B cell (primary cell): ENCODE measurements around the gene STAM2. TPM values are rescaled to one million over a fixed set of nuclear protein-coding genes. Genes with fewer than 3 reads are reported as not detected.
"Not testable (repeated sequence)": the region's sequence is repeated elsewhere in the genome, so short reads cannot be mapped to it uniquely, and the experiment has no call there.

Experiments
- ATAC-seq: fragments of 200-7000 bp; cut with Tn5 transposase; one replicate; pipeline ENCODE4 v1.10.0; 2021; ENCODE audit warnings: low read depth, mild to moderate bottlenecking, moderate number of reproducible peaks, moderate library complexity
- CTCF ChIA-PET: fragments of 350-600 bp; sonication (Branson Sonifier 250); formaldehyde crosslinking; loops from one replicate; lab custom pipeline; 2021; ENCODE audit warnings: antibody characterized with exemption, inconsistent platforms; lab: Charles Lee
- POLR2A ChIA-PET: fragments of 350-600 bp; sonication (Branson Sonifier 250); formaldehyde crosslinking; loops from one replicate; lab custom pipeline; 2021; ENCODE audit warnings: antibody characterized with exemption; lab: Charles Lee
- DNase-seq: peaks from one replicate; pipeline ENCODE4 v3.0.0; 2013
- H2AFZ ChIP-seq: 2 replicates; pipeline ENCODE4 v1.6.1; 2012; ENCODE audit warnings: mild to moderate bottlenecking, low read depth, low read length; ENCODE audit not compliant: insufficient read depth, poor library complexity, severe bottlenecking
- H3K27ac ChIP-seq, 2 donors: 1 replicate in 1 of 2; 2 replicates in 1 of 2; pipeline ENCODE4 v1.5.1; 2012 to 2013; ENCODE audit warnings: low read length in 2 of 2, mild to moderate bottlenecking in 2 of 2, moderate library complexity in 1 of 2
- H3K27me3 ChIP-seq, 4 experiments: fragments of 200-600 bp in 1 of 4; sonication (generic) in 1 of 4; replicated peaks in 1 of 4; 1 replicate in 2 of 4; 2 replicates in 2 of 4; pipeline versions ENCODE4 v1.6.1 to v1.7.0; 2013 to 2016; ENCODE audit warnings: low read length in 3 of 4, mild to moderate bottlenecking in 2 of 4, mixed read lengths in 1 of 4, moderate library complexity in 1 of 4; ENCODE audit not compliant: insufficient read depth in 4 of 4, control insufficient read depth in 3 of 4; ENCODE audit errors: control extremely low read depth in 1 of 4
- H3K36me3 ChIP-seq, 2 experiments: replicated peaks in 1 of 2; 1 replicate in 1 of 2; 2 replicates in 1 of 2; pipeline versions ENCODE4 v1.6.1 to v1.7.1; 2013; ENCODE audit warnings: low read length in 1 of 2; ENCODE audit not compliant: insufficient read depth in 2 of 2, control insufficient read depth in 1 of 2; ENCODE audit errors: control extremely low read depth in 1 of 2, extremely low read depth in 1 of 2
- H3K4me1 ChIP-seq, 2 donors: fragments of 200-600 bp in 1 of 2; sonication (generic) in 1 of 2; 1 replicate in 1 of 2; 2 replicates in 1 of 2; pipeline versions ENCODE4 v1.5.1 to v1.6.1; 2013 to 2017; ENCODE audit warnings: low read length in 2 of 2; ENCODE audit not compliant: control insufficient read depth in 2 of 2, insufficient read depth in 2 of 2
- H3K4me2 ChIP-seq: replicated peaks from 2 replicates; pipeline ENCODE3; 2012; ENCODE audit warnings: mild to moderate bottlenecking, low read depth, low read length; ENCODE audit not compliant: poor library complexity, severe bottlenecking
- H3K4me3 ChIP-seq, 5 experiments: fragments of 200-600 bp in 1 of 5; sonication (generic) in 1 of 5; 1 replicate in 3 of 5; 2 replicates in 2 of 5; pipeline versions ENCODE4 v1.5.1 to v1.7.0; 2011 to 2016; ENCODE audit warnings: low read length in 4 of 5, mild to moderate bottlenecking in 4 of 5, low read depth in 2 of 5, control low read depth in 1 of 5, moderate library complexity in 1 of 5; ENCODE audit not compliant: insufficient read depth in 1 of 5; ENCODE audit errors: control extremely low read depth in 1 of 5, extremely low read depth in 1 of 5
- H3K79me2 ChIP-seq: fragments of 200-600 bp; sonication (generic); one replicate; pipeline ENCODE4 v1.6.0; 2016; ENCODE audit warnings: low read length; ENCODE audit not compliant: control insufficient read depth, insufficient read depth
- H3K9ac ChIP-seq: fragments of 200-600 bp; sonication (generic); 2 replicates; pipeline ENCODE4 v1.6.1; 2017; ENCODE audit warnings: mild to moderate bottlenecking, low read length, moderate library complexity
- H3K9me3 ChIP-seq, 3 donors: one replicate each; pipeline versions ENCODE4 v1.6.1 to v1.7.1; 2013; ENCODE audit warnings: low read length in 2 of 3; ENCODE audit not compliant: control insufficient read depth in 2 of 3, insufficient read depth in 1 of 3; ENCODE audit errors: control extremely low read depth in 1 of 3
- H4K20me1 ChIP-seq: 2 replicates; pipeline ENCODE4 v1.6.0; 2012; ENCODE audit warnings: mild to moderate bottlenecking, low read length; ENCODE audit not compliant: insufficient read depth, control insufficient read depth, poor library complexity, severe bottlenecking
- H3K27ac Mint-ChIP-seq: one replicate; pipeline ENCODE4 v1.8.0; 2021; ENCODE audit warnings: mixed read lengths
- H3K27me3 Mint-ChIP-seq: one replicate; pipeline ENCODE4 v1.8.0; 2021; ENCODE audit warnings: mixed read lengths
- H3K4me1 Mint-ChIP-seq: one replicate; pipeline ENCODE4 v1.8.0; 2021; ENCODE audit warnings: mixed read lengths
- H3K4me3 Mint-ChIP-seq: one replicate; pipeline ENCODE4 v1.8.0; 2021; ENCODE audit warnings: mixed read lengths
- H3K9me3 Mint-ChIP-seq: one replicate; pipeline ENCODE4 v1.8.0; 2022; ENCODE audit warnings: mixed read lengths; ENCODE audit not compliant: insufficient read depth
- EZH2 ChIP-seq: IDR thresholded peaks from 2 replicates; pipeline ENCODE4 v1.6.1; 2012; ENCODE audit warnings: borderline replicate concordance, low read depth, mild to moderate bottlenecking, moderate library complexity, low read length; ENCODE audit not compliant: insufficient read depth, poor library complexity, severe bottlenecking
- WGBS: methylation state at CpG from one replicate; pipeline ENCODE4 v1.1.5; 2013; ENCODE audit warnings: missing lambda C conversion rate; ENCODE audit not compliant: insufficient coverage; 5-methylcytosine and 5-hydroxymethylcytosine counted together
- intact Hi-C: fragments of 100-400 bp; cut with micrococcal nuclease; formaldehyde crosslinking; loops from one replicate; pipeline ENCODE4 v1.10.0; 2022
- polyA plus RNA-seq: library from polyadenylated mRNA; depleted of rRNA; stranded (reverse); fragments of >200 nt; gene quantifications from 2 replicates; pipeline ENCODE4 v1.2.3, GENCODE V29; 2012
- total RNA-seq, 2 donors: library from RNA; stranded (reverse); fragments of 120-200 nt in 1 of 2; gene quantifications; 1 replicate in 1 of 2; 2 replicates in 1 of 2; pipeline versions ENCODE4 v1.2.3 to v1.2.4, GENCODE V29; 2013 to 2022
- TF ChIP-seq, protein P1 (sequence below): fragments of 200-600 bp; IDR thresholded peaks from one replicate; pipeline ENCODE4 v1.8.0; 2022; ENCODE audit warnings: antibody characterized with exemption, mild to moderate bottlenecking

Gene STAM2
- total and polyA plus RNA-seq, 2 donors (not counting 1 experiment from before 2014, with no cell fraction given): 5.7 to 30.2 TPM

GRCh38 chr2:152186262-152186661 is 10.7 kb upstream of the STAM2 start:
- intact Hi-C loops: no loop called here
- Histone ChIP-seq H3K4me2 (no peak overlapping the region), H3K9ac (no peak overlapping the region), H3K9me3 (no peaks in the 10 kb centered on the region), H3K4me3 (no peak overlapping the region), H3K79me2 (no peaks in the 10 kb centered on the region), H3K27me3 (peaks cover 0 to 9% (median 3%) of the 10 kb centered on the region in 4 experiments), H3K27ac (no peak overlapping the region), H4K20me1 (no peaks in the 10 kb centered on the region), H3K4me1 (no peaks in the 10 kb centered on the region), H2AFZ (no peak overlapping the region), H3K36me3 (no peaks in the 10 kb centered on the region)
- Mint-ChIP-seq H3K27ac (no peak overlapping the region), H3K4me3 (no peak overlapping the region), H3K4me1 (no peaks in the 10 kb centered on the region), H3K27me3 (peaks cover 29% of the 10 kb centered on the region), H3K9me3 (no peaks in the 10 kb centered on the region)
- WGBS: 80% methylated on average over 1 of the region's 3 CpGs
- POLR2A ChIA-PET: no interaction called here
- TF ChIP-seq, protein P1, sequence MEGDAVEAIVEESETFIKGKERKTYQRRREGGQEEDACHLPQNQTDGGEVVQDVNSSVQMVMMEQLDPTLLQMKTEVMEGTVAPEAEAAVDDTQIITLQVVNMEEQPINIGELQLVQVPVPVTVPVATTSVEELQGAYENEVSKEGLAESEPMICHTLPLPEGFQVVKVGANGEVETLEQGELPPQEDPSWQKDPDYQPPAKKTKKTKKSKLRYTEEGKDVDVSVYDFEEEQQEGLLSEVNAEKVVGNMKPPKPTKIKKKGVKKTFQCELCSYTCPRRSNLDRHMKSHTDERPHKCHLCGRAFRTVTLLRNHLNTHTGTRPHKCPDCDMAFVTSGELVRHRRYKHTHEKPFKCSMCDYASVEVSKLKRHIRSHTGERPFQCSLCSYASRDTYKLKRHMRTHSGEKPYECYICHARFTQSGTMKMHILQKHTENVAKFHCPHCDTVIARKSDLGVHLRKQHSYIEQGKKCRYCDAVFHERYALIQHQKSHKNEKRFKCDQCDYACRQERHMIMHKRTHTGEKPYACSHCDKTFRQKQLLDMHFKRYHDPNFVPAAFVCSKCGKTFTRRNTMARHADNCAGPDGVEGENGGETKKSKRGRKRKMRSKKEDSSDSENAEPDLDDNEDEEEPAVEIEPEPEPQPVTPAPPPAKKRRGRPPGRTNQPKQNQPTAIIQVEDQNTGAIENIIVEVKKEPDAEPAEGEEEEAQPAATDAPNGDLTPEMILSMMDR: no peak
- no peak for TF ChIP-seq EZH2
- DNase-seq (no peak), ATAC-seq (no peak)
- CTCF ChIA-PET: interaction anchor here (0.7 to 2.6 kb wide), 3 partner anchors 9 to 449 kb away, joined by 4 to 23 read pairs (median 5); no protein-coding TSS in a partner anchor

DNA sequence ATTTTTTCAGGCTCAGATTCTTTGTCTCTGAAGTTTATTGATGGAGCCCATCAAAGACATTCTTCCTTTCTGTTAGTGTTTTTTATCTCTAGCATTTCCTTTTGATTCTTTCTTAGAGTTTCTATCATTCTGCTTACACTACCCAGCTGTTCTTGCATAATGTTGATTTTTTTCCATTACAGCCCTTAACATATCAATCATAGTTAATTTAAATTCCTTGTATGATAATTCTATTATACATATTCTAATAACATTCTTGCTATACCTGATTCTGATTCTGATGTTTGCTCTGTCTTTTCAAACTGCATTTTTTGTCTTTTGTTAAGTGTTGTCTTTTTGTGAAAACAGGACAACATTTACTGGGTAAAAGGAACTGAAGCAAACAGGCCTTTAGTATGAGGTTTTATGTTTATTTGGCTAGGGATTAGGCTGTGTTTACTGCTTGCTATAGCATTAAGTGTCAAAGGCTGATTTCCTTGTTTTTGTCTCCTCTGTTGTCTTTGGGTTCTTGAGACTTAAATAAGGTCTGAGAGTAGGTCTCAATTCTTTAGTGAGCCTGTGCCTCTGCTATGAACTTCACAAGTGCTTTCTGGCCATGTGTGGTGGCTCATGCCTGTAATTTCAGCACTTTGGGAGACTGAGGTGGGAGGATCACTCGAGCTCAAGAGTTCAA is 8.0 kb upstream of the STAM2 start:
- H3K36me3 ChIP-seq: no peaks in the 10 kb centered on the region
- H3K27ac ChIP-seq: no peak overlapping the region
- H3K9me3 ChIP-seq: no peaks in the 10 kb centered on the region
- Mint-ChIP-seq H3K27ac (no peak overlapping the region), H3K27me3 (peaks cover 26% of the 10 kb centered on the region), H3K4me3 (no peak overlapping the region), H3K4me1 (no peaks in the 10 kb centered on the region), H3K9me3 (no peaks in the 10 kb centered on the region)
- no CpG with 5 or more reads among the region's 1 CpG for WGBS
- no peak for TF ChIP-seq EZH2
- TF ChIP-seq, protein P1: no peak
- DNase-seq (no peak), ATAC-seq (no peak)
- H3K4me3 ChIP-seq: no peak overlapping the region
- no peaks in the 10 kb centered on the region for H3K79me2 ChIP-seq
- H4K20me1 ChIP-seq: no peaks in the 10 kb centered on the region
- ChIA-PET POLR2A (no interaction called here), CTCF (no interaction called here)
- intact Hi-C loops: no loop called here
- no peak overlapping the region for H3K4me2 ChIP-seq
- no peaks in the 10 kb centered on the region for H3K4me1 ChIP-seq
- peaks cover 0 to 5% (median under 1%) of the 10 kb centered on the region in 4 experiments for H3K27me3 ChIP-seq
- H2AFZ ChIP-seq: no peak overlapping the region
- no peak overlapping the region for H3K9ac ChIP-seq

- H3K9me3 ChIP-seq, H3K4me3 ChIP-seq, H3K27ac ChIP-seq, DNase-seq, H3K9me3 Mint-ChIP-seq, H3K27me3 ChIP-seq, H3K27me3 Mint-ChIP-seq, POLR2A ChIA-PET, H2AFZ ChIP-seq, H4K20me1 ChIP-seq, ATAC-seq, H3K4me2 ChIP-seq, H3K27ac Mint-ChIP-seq, H3K9ac ChIP-seq, H3K36me3 ChIP-seq: not testable (repeated sequence)
- peaks cover 21% of the 10 kb centered on the region for H3K4me1 Mint-ChIP-seq
- peaks cover 13 to 19% of the 10 kb centered on the region in 2 donors for H3K4me1 ChIP-seq
- intact Hi-C loops: loop anchor here (2.0 to 10.0 kb wide), 4 partner anchors 143 to 913 kb away; partner anchors contain the start of genes ARL5A and RBM43
- CTCF ChIA-PET: interaction anchor here (0.7 to 4.8 kb wide), 3 partner anchors 9 to 491 kb away, joined by 3 to 67 read pairs (median 5); no protein-coding TSS in a partner anchor
- 90% methylated on average over 2 of the region's 7 CpGs for WGBS
- H3K79me2 ChIP-seq: peaks cover 31% of the 10 kb centered on the region
- peak overlapping the region; percentile 34 for H3K4me3 Mint-ChIP-seq
Measured at GRCh38 chr2:152177667-152178066, 2.1 kb upstream of the STAM2 start.
